Measurements from ENCODE around the gene MMP25. TPM values are rescaled to one million over a fixed set of nuclear protein-coding genes. Genes with fewer than 3 reads are reported as not detected.

Gene MMP25
- total RNA-seq, 1 experiment from 2014 or later = 49.0 TPM

DNA sequence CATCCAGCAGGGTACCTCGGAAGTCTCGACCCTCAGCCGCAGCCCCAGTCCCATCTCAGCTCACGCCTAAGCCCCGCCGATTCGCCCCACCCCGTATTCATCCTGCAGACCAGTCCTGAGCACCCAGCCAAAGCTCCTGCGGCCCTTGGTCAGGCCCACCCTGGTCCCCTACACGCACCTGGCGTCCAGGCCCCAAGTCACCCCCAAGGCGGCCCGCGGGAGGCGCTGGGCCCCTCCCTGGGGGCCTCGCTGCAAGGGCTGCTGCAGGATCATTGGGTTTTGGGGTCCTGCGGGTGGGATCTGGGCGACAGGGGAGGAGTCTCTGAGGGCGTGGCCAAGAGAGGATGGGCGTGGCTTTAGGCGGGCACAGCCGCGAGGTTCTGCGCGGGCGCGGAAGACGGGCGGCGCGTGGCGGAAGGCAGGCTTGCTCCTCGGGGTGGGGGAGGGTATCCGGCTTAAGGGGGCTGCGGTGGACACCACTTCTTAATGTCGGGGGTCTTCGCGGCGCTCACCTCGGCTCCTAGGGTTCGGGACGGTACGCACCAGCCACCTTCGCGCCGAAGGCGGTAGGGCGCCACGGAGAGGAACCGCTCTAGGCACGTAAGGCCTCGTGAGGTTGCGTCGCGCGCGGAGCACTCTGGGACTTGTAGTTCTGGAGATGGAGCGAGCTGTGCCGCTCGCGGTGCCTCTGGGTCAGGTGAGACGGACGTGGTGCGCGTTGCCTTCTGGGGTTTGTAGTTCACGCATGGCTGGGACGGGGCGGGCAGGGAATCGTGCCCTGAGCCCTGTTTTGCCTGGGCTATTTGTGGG is 22.5 kb upstream of the MMP25 start, which contains the start of the genes HCFC1R1 and THOC6 (continued):
- TF ChIP-seq, protein P1, sequence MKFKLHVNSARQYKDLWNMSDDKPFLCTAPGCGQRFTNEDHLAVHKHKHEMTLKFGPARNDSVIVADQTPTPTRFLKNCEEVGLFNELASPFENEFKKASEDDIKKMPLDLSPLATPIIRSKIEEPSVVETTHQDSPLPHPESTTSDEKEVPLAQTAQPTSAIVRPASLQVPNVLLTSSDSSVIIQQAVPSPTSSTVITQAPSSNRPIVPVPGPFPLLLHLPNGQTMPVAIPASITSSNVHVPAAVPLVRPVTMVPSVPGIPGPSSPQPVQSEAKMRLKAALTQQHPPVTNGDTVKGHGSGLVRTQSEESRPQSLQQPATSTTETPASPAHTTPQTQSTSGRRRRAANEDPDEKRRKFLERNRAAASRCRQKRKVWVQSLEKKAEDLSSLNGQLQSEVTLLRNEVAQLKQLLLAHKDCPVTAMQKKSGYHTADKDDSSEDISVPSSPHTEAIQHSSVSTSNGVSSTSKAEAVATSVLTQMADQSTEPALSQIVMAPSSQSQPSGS (CRISPR knock-in tag; IDR thresholded peaks at IDR 0.05; ENCODE audit: borderline replicate concordance, low read depth) = no peak
- TF ChIP-seq, protein P2, sequence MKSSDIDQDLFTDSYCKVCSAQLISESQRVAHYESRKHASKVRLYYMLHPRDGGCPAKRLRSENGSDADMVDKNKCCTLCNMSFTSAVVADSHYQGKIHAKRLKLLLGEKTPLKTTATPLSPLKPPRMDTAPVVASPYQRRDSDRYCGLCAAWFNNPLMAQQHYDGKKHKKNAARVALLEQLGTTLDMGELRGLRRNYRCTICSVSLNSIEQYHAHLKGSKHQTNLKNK (CRISPR knock-in tag; IDR thresholded peaks at IDR 0.05) = peak; percentile 75
- TF ChIP-seq, protein P3, sequence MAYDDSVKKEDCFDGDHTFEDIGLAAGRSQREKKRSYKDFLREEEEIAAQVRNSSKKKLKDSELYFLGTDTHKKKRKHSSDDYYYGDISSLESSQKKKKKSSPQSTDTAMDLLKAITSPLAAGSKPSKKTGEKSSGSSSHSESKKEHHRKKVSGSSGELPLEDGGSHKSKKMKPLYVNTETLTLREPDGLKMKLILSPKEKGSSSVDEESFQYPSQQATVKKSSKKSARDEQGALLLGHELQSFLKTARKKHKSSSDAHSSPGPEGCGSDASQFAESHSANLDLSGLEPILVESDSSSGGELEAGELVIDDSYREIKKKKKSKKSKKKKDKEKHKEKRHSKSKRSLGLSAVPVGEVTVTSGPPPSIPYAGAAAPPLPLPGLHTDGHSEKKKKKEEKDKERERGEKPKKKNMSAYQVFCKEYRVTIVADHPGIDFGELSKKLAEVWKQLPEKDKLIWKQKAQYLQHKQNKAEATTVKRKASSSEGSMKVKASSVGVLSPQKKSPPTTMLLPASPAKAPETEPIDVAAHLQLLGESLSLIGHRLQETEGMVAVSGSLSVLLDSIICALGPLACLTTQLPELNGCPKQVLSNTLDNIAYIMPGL (CRISPR knock-in tag; IDR thresholded peaks at IDR 0.05) = no peak
- TF ChIP-seq FOXK1 (CRISPR knock-in tag; IDR thresholded peaks at IDR 0.05) = peak; percentile 39; the same call in 1 of the 2 replicates
- TF ChIP-seq, protein P4, sequence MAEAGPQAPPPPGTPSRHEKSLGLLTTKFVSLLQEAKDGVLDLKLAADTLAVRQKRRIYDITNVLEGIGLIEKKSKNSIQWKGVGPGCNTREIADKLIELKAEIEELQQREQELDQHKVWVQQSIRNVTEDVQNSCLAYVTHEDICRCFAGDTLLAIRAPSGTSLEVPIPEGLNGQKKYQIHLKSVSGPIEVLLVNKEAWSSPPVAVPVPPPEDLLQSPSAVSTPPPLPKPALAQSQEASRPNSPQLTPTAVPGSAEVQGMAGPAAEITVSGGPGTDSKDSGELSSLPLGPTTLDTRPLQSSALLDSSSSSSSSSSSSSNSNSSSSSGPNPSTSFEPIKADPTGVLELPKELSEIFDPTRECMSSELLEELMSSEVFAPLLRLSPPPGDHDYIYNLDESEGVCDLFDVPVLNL (CRISPR knock-in tag; IDR thresholded peaks at IDR 0.05; ENCODE audit: borderline replicate concordance, low read depth) = no peak; the same call in 1 of the 2 replicates
- TF ChIP-seq RORB (CRISPR knock-in tag; IDR thresholded peaks at IDR 0.05) = no peak
- TF ChIP-seq, protein P5, sequence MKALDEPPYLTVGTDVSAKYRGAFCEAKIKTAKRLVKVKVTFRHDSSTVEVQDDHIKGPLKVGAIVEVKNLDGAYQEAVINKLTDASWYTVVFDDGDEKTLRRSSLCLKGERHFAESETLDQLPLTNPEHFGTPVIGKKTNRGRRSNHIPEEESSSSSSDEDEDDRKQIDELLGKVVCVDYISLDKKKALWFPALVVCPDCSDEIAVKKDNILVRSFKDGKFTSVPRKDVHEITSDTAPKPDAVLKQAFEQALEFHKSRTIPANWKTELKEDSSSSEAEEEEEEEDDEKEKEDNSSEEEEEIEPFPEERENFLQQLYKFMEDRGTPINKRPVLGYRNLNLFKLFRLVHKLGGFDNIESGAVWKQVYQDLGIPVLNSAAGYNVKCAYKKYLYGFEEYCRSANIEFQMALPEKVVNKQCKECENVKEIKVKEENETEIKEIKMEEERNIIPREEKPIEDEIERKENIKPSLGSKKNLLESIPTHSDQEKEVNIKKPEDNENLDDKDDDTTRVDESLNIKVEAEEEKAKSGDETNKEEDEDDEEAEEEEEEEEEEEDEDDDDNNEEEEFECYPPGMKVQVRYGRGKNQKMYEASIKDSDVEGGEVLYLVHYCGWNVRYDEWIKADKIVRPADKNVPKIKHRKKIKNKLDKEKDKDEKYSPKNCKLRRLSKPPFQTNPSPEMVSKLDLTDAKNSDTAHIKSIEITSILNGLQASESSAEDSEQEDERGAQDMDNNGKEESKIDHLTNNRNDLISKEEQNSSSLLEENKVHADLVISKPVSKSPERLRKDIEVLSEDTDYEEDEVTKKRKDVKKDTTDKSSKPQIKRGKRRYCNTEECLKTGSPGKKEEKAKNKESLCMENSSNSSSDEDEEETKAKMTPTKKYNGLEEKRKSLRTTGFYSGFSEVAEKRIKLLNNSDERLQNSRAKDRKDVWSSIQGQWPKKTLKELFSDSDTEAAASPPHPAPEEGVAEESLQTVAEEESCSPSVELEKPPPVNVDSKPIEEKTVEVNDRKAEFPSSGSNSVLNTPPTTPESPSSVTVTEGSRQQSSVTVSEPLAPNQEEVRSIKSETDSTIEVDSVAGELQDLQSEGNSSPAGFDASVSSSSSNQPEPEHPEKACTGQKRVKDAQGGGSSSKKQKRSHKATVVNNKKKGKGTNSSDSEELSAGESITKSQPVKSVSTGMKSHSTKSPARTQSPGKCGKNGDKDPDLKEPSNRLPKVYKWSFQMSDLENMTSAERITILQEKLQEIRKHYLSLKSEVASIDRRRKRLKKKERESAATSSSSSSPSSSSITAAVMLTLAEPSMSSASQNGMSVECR (CRISPR knock-in tag; IDR thresholded peaks at IDR 0.05; ENCODE audit: borderline replicate concordance) = peak; percentile 93
- TF ChIP-seq, protein P6, sequence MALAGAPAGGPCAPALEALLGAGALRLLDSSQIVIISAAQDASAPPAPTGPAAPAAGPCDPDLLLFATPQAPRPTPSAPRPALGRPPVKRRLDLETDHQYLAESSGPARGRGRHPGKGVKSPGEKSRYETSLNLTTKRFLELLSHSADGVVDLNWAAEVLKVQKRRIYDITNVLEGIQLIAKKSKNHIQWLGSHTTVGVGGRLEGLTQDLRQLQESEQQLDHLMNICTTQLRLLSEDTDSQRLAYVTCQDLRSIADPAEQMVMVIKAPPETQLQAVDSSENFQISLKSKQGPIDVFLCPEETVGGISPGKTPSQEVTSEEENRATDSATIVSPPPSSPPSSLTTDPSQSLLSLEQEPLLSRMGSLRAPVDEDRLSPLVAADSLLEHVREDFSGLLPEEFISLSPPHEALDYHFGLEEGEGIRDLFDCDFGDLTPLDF (CRISPR knock-in tag; IDR thresholded peaks at IDR 0.05) = no peak
- no peak for TF ChIP-seq ESRRA (CRISPR knock-in tag; IDR thresholded peaks at IDR 0.05; ENCODE audit: borderline replicate concordance)
- TF ChIP-seq NFYB (CRISPR knock-in tag; conservative IDR thresholded peaks at IDR 0.05; ENCODE audit: low read depth) = no peak
- TF ChIP-seq, protein P7, sequence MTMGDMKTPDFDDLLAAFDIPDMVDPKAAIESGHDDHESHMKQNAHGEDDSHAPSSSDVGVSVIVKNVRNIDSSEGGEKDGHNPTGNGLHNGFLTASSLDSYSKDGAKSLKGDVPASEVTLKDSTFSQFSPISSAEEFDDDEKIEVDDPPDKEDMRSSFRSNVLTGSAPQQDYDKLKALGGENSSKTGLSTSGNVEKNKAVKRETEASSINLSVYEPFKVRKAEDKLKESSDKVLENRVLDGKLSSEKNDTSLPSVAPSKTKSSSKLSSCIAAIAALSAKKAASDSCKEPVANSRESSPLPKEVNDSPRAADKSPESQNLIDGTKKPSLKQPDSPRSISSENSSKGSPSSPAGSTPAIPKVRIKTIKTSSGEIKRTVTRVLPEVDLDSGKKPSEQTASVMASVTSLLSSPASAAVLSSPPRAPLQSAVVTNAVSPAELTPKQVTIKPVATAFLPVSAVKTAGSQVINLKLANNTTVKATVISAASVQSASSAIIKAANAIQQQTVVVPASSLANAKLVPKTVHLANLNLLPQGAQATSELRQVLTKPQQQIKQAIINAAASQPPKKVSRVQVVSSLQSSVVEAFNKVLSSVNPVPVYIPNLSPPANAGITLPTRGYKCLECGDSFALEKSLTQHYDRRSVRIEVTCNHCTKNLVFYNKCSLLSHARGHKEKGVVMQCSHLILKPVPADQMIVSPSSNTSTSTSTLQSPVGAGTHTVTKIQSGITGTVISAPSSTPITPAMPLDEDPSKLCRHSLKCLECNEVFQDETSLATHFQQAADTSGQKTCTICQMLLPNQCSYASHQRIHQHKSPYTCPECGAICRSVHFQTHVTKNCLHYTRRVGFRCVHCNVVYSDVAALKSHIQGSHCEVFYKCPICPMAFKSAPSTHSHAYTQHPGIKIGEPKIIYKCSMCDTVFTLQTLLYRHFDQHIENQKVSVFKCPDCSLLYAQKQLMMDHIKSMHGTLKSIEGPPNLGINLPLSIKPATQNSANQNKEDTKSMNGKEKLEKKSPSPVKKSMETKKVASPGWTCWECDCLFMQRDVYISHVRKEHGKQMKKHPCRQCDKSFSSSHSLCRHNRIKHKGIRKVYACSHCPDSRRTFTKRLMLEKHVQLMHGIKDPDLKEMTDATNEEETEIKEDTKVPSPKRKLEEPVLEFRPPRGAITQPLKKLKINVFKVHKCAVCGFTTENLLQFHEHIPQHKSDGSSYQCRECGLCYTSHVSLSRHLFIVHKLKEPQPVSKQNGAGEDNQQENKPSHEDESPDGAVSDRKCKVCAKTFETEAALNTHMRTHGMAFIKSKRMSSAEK (CRISPR knock-in tag; IDR thresholded peaks at IDR 0.05; ENCODE audit: borderline replicate concordance) = no peak; the same call in 1 of the 2 replicates
- no peak for TF ChIP-seq GRHL2 (CRISPR knock-in tag; IDR thresholded peaks at IDR 0.05; ENCODE audit: insufficient replicate concordance, severe bottlenecking)
- TF ChIP-seq, protein P8, sequence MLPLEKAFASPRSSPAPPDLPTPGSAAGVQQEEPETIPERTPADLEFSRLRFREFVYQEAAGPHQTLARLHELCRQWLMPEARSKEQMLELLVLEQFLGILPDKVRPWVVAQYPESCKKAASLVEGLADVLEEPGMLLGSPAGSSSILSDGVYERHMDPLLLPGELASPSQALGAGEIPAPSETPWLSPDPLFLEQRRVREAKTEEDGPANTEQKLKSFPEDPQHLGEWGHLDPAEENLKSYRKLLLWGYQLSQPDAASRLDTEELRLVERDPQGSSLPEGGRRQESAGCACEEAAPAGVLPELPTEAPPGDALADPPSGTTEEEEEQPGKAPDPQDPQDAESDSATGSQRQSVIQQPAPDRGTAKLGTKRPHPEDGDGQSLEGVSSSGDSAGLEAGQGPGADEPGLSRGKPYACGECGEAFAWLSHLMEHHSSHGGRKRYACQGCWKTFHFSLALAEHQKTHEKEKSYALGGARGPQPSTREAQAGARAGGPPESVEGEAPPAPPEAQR (CRISPR knock-in tag; IDR thresholded peaks at IDR 0.05) = no peak
- TF ChIP-seq MYBL2 (CRISPR knock-in tag; IDR thresholded peaks at IDR 0.05) = peak; percentile 47; the same call in 1 of the 2 replicates
- TF ChIP-seq ELF4 (CRISPR knock-in tag; IDR thresholded peaks at IDR 0.05; ENCODE audit: low read depth) = no peak
- no peak for TF ChIP-seq ZNF138 (CRISPR knock-in tag; conservative IDR thresholded peaks at IDR 0.05)

All from WTC11 (cell line).